Neural progenitor cell (in vitro differentiated cells): ENCODE results near the gene WDR17. TPM values are rescaled to one million over a fixed set of nuclear protein-coding genes. Genes with fewer than 3 reads are reported as not detected.

Experiments used
- DNase-seq: peaks from one replicate; pipeline ENCODE4 v3.0.0-alpha.2; 2016; ENCODE audit warnings: low spot score
- H2AFZ ChIP-seq: fragments of 200-600 bp; sonication (generic); replicated peaks from 2 replicates; pipeline ENCODE4 v1.6.1; 2016; ENCODE audit warnings: antibody characterized with exemption
- H3F3A ChIP-seq: fragments of 200-600 bp; sonication (generic); 2 replicates; pipeline ENCODE4 v1.6.1; 2016; ENCODE audit warnings: antibody characterized with exemption, low read depth
- H3K27ac ChIP-seq: fragments of 200-600 bp; sonication (generic); 2 replicates; pipeline ENCODE4 v1.5.1; 2016; ENCODE audit warnings: mild to moderate bottlenecking
- H3K27me3 ChIP-seq: fragments of 200-600 bp; sonication (generic); 2 replicates; pipeline ENCODE4 v1.6.1; 2016; ENCODE audit warnings: mild to moderate bottlenecking, moderate library complexity
- H3K36me3 ChIP-seq: fragments of 200-600 bp; sonication (generic); 2 replicates; pipeline ENCODE4 v1.5.1; 2016
- H3K4me1 ChIP-seq: fragments of 200-600 bp; sonication (generic); 2 replicates; pipeline ENCODE4 v1.6.1; 2016; ENCODE audit warnings: mixed run types
- H3K4me2 ChIP-seq: fragments of 200-600 bp; sonication (generic); 2 replicates; pipeline ENCODE4 v1.6.1; 2016
- H3K4me3 ChIP-seq: fragments of 200-600 bp; sonication (generic); 2 replicates; pipeline ENCODE4 v1.5.1; 2016
- H3K79me2 ChIP-seq: fragments of 200-600 bp; sonication (generic); 2 replicates; pipeline ENCODE4 v1.6.1; 2016; ENCODE audit warnings: low read depth
- H3K9ac ChIP-seq: fragments of 200-600 bp; sonication (generic); 2 replicates; pipeline ENCODE4 v1.6.1; 2016
- H3K9me3 ChIP-seq: fragments of 200-600 bp; sonication (generic); 2 replicates; pipeline ENCODE4 v1.5.1; 2016; ENCODE audit warnings: low read depth
- H4K20me1 ChIP-seq: fragments of 200-600 bp; sonication (generic); 2 replicates; pipeline ENCODE4 v1.6.1; 2016; ENCODE audit warnings: low read depth
- H3K27ac Mint-ChIP-seq: 3 replicates; pipeline ENCODE4 v1.8.0; 2021; ENCODE audit warnings: mixed read lengths
- H3K27me3 Mint-ChIP-seq: 2 replicates; pipeline ENCODE4 v1.8.0; 2022; ENCODE audit warnings: low read depth, mild to moderate bottlenecking, inconsistent platforms, moderate library complexity, mixed read lengths; ENCODE audit not compliant: insufficient read depth
- H3K36me3 Mint-ChIP-seq: 3 replicates; pipeline ENCODE4 v1.8.0; 2021; ENCODE audit warnings: mixed read lengths
- H3K4me1 Mint-ChIP-seq: 3 replicates; pipeline ENCODE4 v1.8.0; 2021; ENCODE audit warnings: mixed read lengths
- H3K4me3 Mint-ChIP-seq: 3 replicates; pipeline ENCODE4 v1.8.0; 2021; ENCODE audit warnings: mild to moderate bottlenecking, moderate library complexity, mixed read lengths
- H3K9me3 Mint-ChIP-seq: 3 replicates; pipeline ENCODE4 v1.8.0; 2020; ENCODE audit warnings: mixed read lengths
- EZH2 ChIP-seq: fragments of 200-600 bp; sonication (generic); IDR thresholded peaks from 2 replicates; pipeline ENCODE4 v1.6.1; 2017; ENCODE audit warnings: antibody characterized with exemption, mild to moderate bottlenecking, moderate library complexity
- EZH2phosphoT487 ChIP-seq: fragments of 200-600 bp; sonication (generic); IDR thresholded peaks from 2 replicates; pipeline ENCODE4 v1.6.1; 2017; ENCODE audit warnings: antibody characterized with exemption
- total RNA-seq: library from RNA; depleted of rRNA; stranded (reverse); fragments of >200 nt; gene quantifications from 2 replicates; pipeline ENCODE4 v1.2.3, GENCODE V29; 2015; ENCODE audit warnings: low replicate concordance
- TF ChIP-seq, protein P1 (sequence below): fragments of 200-600 bp; sonication (generic); IDR thresholded peaks from 2 replicates; pipeline ENCODE4 v1.5.1; 2017; ENCODE audit warnings: antibody characterized with exemption, mild to moderate bottlenecking

Gene WDR17
- total RNA-seq, 1 donor from 2014 or later = 9.1 TPM

DNA sequence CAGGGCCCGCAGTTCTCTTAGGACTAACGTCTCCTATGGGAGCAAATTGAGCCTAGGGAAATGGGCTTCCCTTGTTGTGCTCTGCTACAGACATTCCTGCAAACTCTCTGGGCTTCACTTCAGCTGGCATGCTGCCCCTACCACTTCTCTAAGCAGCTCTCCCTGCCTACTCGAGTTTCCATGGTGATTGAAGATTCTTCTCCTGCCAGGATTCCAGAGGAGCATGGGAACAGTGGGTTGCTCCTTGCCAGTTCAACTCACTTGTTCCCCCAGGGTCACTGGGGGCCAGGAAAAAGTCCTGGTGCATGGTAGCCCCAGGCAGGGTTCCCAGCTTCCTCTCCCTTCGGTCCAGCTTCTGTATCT, 21.1 kb upstream of the WDR17 start:
- no peaks in the 10 kb centered on the region for H3K36me3 Mint-ChIP-seq
- Histone ChIP-seq H3K4me3 (no peak overlapping the region), H3K27ac (no peak overlapping the region), H3K9ac (no peak overlapping the region), H3K36me3 (no peaks in the 10 kb centered on the region), H3K79me2 (no peaks in the 10 kb centered on the region), H3K4me1 (no peaks in the 10 kb centered on the region), H3K9me3 (no peaks in the 10 kb centered on the region), H3K27me3 (no peaks in the 10 kb centered on the region), H3F3A (no peaks in the 10 kb centered on the region), H4K20me1 (no peaks in the 10 kb centered on the region), H2AFZ (no peak overlapping the region), H3K4me2 (no peak overlapping the region)
- no peak for DNase-seq
- H3K27ac Mint-ChIP-seq = no peak overlapping the region
- H3K27me3 Mint-ChIP-seq = no peaks in the 10 kb centered on the region
- H3K9me3 Mint-ChIP-seq = no peaks in the 10 kb centered on the region
- TF ChIP-seq EZH2phosphoT487 (no peak), EZH2 (no peak)
- TF ChIP-seq, protein P1, sequence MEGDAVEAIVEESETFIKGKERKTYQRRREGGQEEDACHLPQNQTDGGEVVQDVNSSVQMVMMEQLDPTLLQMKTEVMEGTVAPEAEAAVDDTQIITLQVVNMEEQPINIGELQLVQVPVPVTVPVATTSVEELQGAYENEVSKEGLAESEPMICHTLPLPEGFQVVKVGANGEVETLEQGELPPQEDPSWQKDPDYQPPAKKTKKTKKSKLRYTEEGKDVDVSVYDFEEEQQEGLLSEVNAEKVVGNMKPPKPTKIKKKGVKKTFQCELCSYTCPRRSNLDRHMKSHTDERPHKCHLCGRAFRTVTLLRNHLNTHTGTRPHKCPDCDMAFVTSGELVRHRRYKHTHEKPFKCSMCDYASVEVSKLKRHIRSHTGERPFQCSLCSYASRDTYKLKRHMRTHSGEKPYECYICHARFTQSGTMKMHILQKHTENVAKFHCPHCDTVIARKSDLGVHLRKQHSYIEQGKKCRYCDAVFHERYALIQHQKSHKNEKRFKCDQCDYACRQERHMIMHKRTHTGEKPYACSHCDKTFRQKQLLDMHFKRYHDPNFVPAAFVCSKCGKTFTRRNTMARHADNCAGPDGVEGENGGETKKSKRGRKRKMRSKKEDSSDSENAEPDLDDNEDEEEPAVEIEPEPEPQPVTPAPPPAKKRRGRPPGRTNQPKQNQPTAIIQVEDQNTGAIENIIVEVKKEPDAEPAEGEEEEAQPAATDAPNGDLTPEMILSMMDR = no peak
- H3K4me3 Mint-ChIP-seq = no peak overlapping the region
- no peaks in the 10 kb centered on the region for H3K4me1 Mint-ChIP-seq

DNA sequence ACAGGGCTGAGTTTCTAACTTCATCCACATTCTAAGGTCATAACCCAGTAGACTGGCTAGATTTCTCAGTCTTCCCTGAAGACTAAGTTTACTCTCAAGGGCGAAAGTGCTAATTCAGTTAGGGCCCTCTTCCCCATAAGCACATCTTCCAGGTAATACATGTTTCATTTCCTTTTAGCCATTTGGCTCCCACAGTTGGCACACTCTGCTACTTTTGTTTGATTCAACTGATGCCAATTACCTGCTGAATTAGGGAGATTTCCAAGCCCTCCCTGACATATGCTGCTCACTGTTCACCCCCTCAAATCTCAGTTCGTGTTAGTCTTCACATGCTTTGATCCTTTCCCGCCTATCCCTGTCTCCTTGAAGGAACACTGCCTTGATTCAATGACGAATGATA, 17.0 kb upstream of the WDR17 start:
- no peak overlapping the region for H3K9ac ChIP-seq
- H3K27ac ChIP-seq = no peak overlapping the region
- DNase-seq = no peak
- no peaks in the 10 kb centered on the region for H3K4me1 ChIP-seq
- H4K20me1 ChIP-seq = no peaks in the 10 kb centered on the region
- no peaks in the 10 kb centered on the region for H3K27me3 Mint-ChIP-seq
- no peaks in the 10 kb centered on the region for H3K27me3 ChIP-seq
- no peaks in the 10 kb centered on the region for H3K36me3 Mint-ChIP-seq
- H3K9me3 Mint-ChIP-seq = no peaks in the 10 kb centered on the region
- no peak overlapping the region for H3K27ac Mint-ChIP-seq
- no peak for TF ChIP-seq EZH2phosphoT487
- TF ChIP-seq, protein P1 = no peak
- no peak overlapping the region for H2AFZ ChIP-seq
- no peaks in the 10 kb centered on the region for H3F3A ChIP-seq
- H3K4me1 Mint-ChIP-seq = no peaks in the 10 kb centered on the region
- H3K79me2 ChIP-seq = no peaks in the 10 kb centered on the region
- no peak overlapping the region for H3K4me3 ChIP-seq
- no peaks in the 10 kb centered on the region for H3K9me3 ChIP-seq
- no peaks in the 10 kb centered on the region for H3K36me3 ChIP-seq
- no peak overlapping the region for H3K4me2 ChIP-seq
- H3K4me3 Mint-ChIP-seq = no peak overlapping the region

DNA sequence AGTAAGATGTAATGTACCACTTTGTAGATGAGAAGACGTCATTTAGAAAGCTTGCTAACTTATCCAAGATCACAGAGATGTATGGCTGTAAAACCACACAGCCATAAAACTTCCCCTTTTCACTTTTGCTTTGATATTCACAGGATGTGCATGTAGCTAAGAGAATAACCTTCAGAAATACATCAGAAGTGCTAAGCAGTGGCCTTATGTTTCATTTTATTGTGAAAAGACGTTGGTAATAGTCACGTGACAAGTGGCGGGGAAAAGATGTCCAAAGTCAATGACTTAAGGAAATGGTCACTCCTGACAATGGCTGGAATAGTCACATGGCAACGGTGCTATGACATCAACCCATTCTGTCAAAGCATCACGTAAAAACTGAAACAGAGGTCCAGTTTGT, 12.9 kb upstream of the WDR17 start:
- H3K27me3 ChIP-seq = no peaks in the 10 kb centered on the region
- TF ChIP-seq EZH2 = no peak
- TF ChIP-seq, protein P1 = no peak
- no peak for TF ChIP-seq EZH2phosphoT487
- no peaks in the 10 kb centered on the region for H3F3A ChIP-seq
- Mint-ChIP-seq H3K4me1 (no peaks in the 10 kb centered on the region), H3K4me3 (no peak overlapping the region), H3K9me3 (no peaks in the 10 kb centered on the region), H3K27ac (no peak overlapping the region), H3K27me3 (peaks cover 2% of the 10 kb centered on the region), H3K36me3 (no peaks in the 10 kb centered on the region)
- H3K9ac ChIP-seq = no peak overlapping the region
- H3K79me2 ChIP-seq = no peaks in the 10 kb centered on the region
- H3K4me3 ChIP-seq = no peak overlapping the region
- H3K4me2 ChIP-seq = no peak overlapping the region
- H2AFZ ChIP-seq = no peak overlapping the region
- H4K20me1 ChIP-seq = no peaks in the 10 kb centered on the region
- no peaks in the 10 kb centered on the region for H3K9me3 ChIP-seq
- DNase-seq = no peak
- H3K36me3 ChIP-seq = no peaks in the 10 kb centered on the region
- H3K27ac ChIP-seq = no peak overlapping the region
- H3K4me1 ChIP-seq = no peaks in the 10 kb centered on the region

DNA sequence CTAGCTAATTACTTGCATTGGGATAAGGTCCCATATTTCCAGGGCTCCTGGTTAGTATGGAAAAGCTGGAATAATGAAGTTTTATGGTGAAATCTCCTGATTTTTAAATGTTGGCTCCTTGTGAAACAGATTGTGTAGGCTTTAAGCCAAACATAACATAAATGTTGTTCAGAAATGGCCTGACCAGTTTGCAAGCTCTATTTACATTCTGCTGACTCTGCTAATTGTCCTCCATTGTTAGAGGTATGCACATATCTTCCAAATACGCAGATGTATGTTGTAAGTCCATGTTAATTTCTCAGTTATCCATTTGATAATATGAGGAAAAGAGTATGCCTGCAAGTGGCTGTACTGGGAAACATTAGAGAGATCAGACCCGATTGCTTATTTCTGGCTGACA, 11.9 kb upstream of the WDR17 start:
- H3K27ac ChIP-seq = no peak overlapping the region
- H3K4me3 ChIP-seq = no peak overlapping the region
- H3K27me3 ChIP-seq = no peaks in the 10 kb centered on the region
- H3K9me3 Mint-ChIP-seq = no peaks in the 10 kb centered on the region
- H3K4me3 Mint-ChIP-seq = no peak overlapping the region
- no peaks in the 10 kb centered on the region for H3F3A ChIP-seq
- no peaks in the 10 kb centered on the region for H3K36me3 Mint-ChIP-seq
- no peaks in the 10 kb centered on the region for H3K36me3 ChIP-seq
- DNase-seq = no peak
- H3K4me2 ChIP-seq = no peak overlapping the region
- no peak overlapping the region for H3K9ac ChIP-seq
- H3K27ac Mint-ChIP-seq = no peak overlapping the region
- no peaks in the 10 kb centered on the region for H3K9me3 ChIP-seq
- peaks cover 2% of the 10 kb centered on the region for H3K27me3 Mint-ChIP-seq
- TF ChIP-seq EZH2 (no peak), EZH2phosphoT487 (no peak)
- TF ChIP-seq, protein P1 = no peak
- H3K79me2 ChIP-seq = no peaks in the 10 kb centered on the region
- no peaks in the 10 kb centered on the region for H4K20me1 ChIP-seq
- H2AFZ ChIP-seq = no peak overlapping the region
- H3K4me1 Mint-ChIP-seq = no peaks in the 10 kb centered on the region
- H3K4me1 ChIP-seq = no peaks in the 10 kb centered on the region
